ENCODE measurements around the gene UNCX. TPM values are rescaled to one million over a fixed set of nuclear protein-coding genes. Genes with fewer than 3 reads are reported as not detected.

UNCX gene
- total RNA-seq, 4 donors from 2014 or later, result not detected

GRCh38 chr7:1254281-1255079 is 21.8 kb downstream of the UNCX start:
- Histone ChIP-seq H3K4me3 (no peak overlapping the region), H3K9me3 (no peaks in the 10 kb centered on the region), H3K27me3 (peaks cover 0 to 98% (median 45%) of the 10 kb centered on the region in 4 donors), H3K27ac (replicated peaks in 1 of 4) (no peak overlapping the region), H3K4me1 (peaks cover 0 to 4% (median 2%) of the 10 kb centered on the region in 4 donors), H3K36me3 (no peaks in the 10 kb centered on the region)
- WGBS, result 43% methylated on average over 7 of the region's 34 CpGs
- no peak for TF ChIP-seq POLR2AphosphoS5 (IDR thresholded peaks at IDR 0.05)
- TF ChIP-seq EP300 (IDR thresholded peaks at IDR 0.05), result no peak
- no peak for TF ChIP-seq POLR2A (IDR thresholded peaks at IDR 0.05; ENCODE audit: low read depth)
- TF ChIP-seq CTCF (IDR thresholded peaks at IDR 0.05), result no peak
- intact Hi-C loops (cut with DNase I), result no loop called here
- DNase-seq (ENCODE audit: extremely low spot score), result no peak

DNA sequence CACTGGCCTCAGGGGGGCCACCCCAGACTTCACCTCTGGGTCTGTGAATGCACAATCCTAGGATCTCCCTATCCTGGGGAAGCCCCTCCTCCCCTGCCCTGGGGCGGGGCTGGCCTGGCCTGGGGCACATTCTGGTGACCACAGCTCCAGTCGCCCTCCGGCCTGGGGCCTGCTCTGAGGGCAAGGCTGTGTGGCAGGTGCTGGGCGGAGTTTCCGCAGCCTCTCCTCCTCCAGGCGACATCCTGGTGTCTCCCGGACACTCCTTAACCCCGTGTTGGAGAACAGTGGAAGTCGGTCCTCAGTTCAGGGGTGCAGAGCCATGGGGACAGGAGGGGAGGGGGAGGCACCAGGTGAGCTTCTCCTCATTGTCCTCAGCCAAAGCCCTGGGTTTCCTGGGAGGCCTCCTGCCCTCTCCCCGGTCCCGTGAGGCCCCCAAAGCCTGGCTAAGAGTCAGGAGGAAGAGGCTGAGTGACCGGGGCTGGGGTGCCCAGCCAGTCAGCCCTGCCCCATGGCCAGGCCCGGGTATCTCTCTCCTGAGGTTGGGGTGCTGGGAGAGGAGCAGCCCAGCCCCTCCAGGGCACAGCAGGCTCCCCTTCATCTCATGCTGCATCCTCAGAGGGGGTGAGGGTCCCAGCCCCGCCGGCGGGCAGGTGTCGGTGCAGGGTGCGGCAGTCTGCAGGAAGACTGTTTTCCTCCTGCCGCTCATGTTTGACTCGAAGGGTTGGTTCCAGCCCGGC is 22.6 kb downstream of the UNCX start:
- H3K9me3 ChIP-seq, result no peaks in the 10 kb centered on the region
- no peaks in the 10 kb centered on the region for H3K4me1 ChIP-seq
- no peaks in the 10 kb centered on the region for H3K36me3 ChIP-seq
- no peak for DNase-seq (ENCODE audit: extremely low spot score)
- WGBS, result 33% methylated on average over 9 of the region's 21 CpGs
- H3K4me3 ChIP-seq, result no peak overlapping the region
- intact Hi-C loops (cut with DNase I), result no loop called here
- H3K27ac ChIP-seq (replicated peaks in 1 of 4), result no peak overlapping the region
- TF ChIP-seq EP300 (IDR thresholded peaks at IDR 0.05) (no peak), CTCF (IDR thresholded peaks at IDR 0.05) (no peak), POLR2AphosphoS5 (IDR thresholded peaks at IDR 0.05) (no peak), POLR2A (IDR thresholded peaks at IDR 0.05; ENCODE audit: low read depth) (no peak)
- H3K27me3 ChIP-seq, result peaks cover 0 to 98% (median 44%) of the 10 kb centered on the region in 4 donors

GRCh38 chr7:1255817-1256340 is 23.2 kb downstream of the UNCX start:
- H3K27ac ChIP-seq (replicated peaks in 1 of 4), result no peak overlapping the region
- 41% methylated on average over 9 of the region's 26 CpGs for WGBS
- no peaks in the 10 kb centered on the region for H3K36me3 ChIP-seq
- H3K4me1 ChIP-seq, result no peaks in the 10 kb centered on the region
- H3K9me3 ChIP-seq, result no peaks in the 10 kb centered on the region
- no peak for TF ChIP-seq POLR2AphosphoS5 (IDR thresholded peaks at IDR 0.05)
- TF ChIP-seq POLR2A (IDR thresholded peaks at IDR 0.05; ENCODE audit: low read depth), result no peak
- no peak for TF ChIP-seq CTCF (IDR thresholded peaks at IDR 0.05)
- TF ChIP-seq EP300 (IDR thresholded peaks at IDR 0.05), result no peak
- intact Hi-C loops (cut with DNase I), result no loop called here
- DNase-seq (ENCODE audit: extremely low spot score), result no peak
- peaks cover 0 to 96% (median 40%) of the 10 kb centered on the region in 4 donors for H3K27me3 ChIP-seq
- H3K4me3 ChIP-seq, result no peak overlapping the region

DNA sequence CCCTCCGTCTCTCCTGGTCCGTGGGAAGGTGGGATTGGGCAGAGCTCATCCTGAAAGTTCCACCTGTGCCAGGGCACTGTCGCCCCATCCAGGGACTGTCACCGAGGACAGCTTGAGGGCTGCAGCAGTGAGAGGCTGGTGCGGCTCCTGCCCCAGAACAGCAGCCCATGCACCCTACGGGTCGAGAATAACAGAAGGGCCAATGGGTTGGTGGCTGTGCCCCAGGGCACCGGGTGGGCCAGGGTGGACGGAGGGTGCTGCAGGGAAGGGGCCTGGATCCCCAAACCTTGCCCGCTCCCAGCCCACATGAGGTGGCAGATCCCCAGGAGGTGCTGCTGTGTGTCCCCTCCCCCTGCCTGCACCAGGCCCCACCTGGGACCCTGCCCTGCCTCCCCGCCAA is 23.9 kb downstream of the UNCX start:
- intact Hi-C loops (cut with DNase I), result no loop called here
- no peak for DNase-seq (ENCODE audit: extremely low spot score)
- no peaks in the 10 kb centered on the region for H3K36me3 ChIP-seq
- TF ChIP-seq POLR2AphosphoS5 (IDR thresholded peaks at IDR 0.05), result no peak
- TF ChIP-seq EP300 (IDR thresholded peaks at IDR 0.05), result no peak
- TF ChIP-seq CTCF (IDR thresholded peaks at IDR 0.05), result no peak
- no peak for TF ChIP-seq POLR2A (IDR thresholded peaks at IDR 0.05; ENCODE audit: low read depth)
- H3K4me1 ChIP-seq, result no peaks in the 10 kb centered on the region
- no peak overlapping the region for H3K27ac ChIP-seq (replicated peaks in 1 of 4)
- no peaks in the 10 kb centered on the region for H3K9me3 ChIP-seq
- H3K4me3 ChIP-seq, result no peak overlapping the region
- 71% methylated on average over 10 of the region's 11 CpGs for WGBS
- peaks cover 0 to 96% (median 33%) of the 10 kb centered on the region in 4 donors for H3K27me3 ChIP-seq
